ENCODE measurements around the gene CDC27.

DNA sequence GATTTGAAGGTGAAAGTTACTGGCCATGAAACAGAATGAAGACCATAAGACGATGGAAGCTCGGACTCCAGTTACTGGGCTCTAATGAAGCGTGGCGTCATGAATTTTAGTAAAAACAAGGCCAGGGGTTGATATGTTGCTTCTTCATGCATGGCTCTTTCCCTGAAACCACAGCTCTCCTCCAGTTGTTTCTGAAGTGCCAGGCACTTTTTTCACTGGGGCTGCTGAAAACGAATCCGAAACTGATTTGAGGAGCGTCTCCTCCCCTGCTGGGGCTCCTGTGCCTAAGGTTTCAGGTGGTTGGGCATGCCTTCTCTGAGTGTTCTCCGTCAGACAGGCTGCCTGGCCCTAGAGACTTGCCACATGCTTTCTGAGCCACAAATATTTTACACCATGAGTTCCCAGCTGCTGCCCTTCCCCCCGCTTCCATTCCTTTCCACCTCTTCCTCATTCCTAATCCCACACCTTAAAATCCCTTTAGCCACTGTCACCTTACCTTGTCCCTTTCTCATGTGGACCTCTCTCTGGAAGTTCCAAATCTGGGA, 16.4 kb upstream of the CDC27 start:
- TF ChIP-seq EP300 (IDR thresholded peaks at IDR 0.05) (no peak), POLR2A (IDR thresholded peaks at IDR 0.05; ENCODE audit: low read depth) (no peak)
